Limb (tissue), 2 donors: ENCODE measurements around the gene GPX7.

Source experiments
- DNase-seq, 2 donors: peaks; one replicate each; pipeline ENCODE4 v3.0.0-alpha.2; 2016; ENCODE audit errors: extremely low spot score in 2 of 2

Gene GPX7

DNA sequence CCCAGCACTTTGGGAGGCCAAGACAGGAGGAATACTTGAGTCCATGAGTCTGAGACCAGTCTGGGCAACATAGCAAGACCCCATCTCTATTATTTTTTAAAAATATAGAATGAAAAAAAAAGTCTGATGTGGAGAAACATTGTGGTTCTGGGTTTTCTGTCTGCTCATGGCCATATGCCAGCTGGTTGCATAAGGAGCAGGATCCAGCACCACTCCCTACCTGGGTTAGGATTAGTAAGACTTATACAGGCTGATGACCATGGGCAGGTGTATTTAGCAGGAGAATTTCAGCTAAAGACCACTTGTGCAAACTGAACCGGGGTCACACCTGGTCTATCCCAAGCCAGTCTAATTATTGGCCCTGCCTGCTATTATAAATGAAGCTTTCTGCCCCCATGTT lies 16.7 kb upstream of the GPX7 start:
- no peak for DNase-seq

DNA sequence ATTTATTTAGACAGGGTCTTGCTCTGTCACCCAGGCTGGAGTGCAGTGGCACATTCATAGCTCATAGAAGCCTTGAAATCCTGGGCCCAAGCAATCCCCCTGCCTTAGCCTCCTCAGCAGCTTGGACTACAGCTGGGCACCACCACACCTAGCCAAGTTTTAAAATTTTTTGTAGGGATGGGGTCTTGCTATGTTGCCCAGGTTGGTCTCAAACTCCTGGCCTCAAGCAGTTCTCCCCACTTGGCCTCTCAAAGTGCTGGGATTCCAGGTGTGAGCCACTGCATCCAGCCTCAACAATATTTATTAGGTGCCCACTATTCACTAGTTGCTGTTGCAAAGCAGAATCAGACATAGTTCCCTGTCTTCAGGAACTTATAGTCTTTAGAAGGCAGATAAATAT lies 14.1 kb upstream of the GPX7 start:
- DNase-seq = no peak

DNA sequence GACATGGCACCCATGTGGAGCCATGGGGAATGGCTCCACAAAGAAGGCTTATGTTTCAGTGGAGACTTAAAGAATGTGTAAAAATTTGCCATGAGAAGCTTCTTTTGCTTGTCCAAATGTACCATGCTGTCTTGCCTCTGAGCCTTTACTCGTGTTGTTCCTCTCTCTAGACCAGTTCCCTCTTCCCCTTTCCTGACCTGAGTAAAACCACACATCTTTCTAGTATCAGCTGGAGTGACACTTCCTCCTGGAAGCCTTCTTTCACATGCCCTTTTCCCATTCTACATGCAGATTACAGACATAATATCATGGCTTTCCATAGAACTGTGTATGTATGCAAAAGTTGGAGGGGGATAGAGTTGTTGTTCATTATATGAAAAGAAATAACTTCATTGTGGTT lies 13.6 kb upstream of the GPX7 start:
- no peak for DNase-seq

DNA sequence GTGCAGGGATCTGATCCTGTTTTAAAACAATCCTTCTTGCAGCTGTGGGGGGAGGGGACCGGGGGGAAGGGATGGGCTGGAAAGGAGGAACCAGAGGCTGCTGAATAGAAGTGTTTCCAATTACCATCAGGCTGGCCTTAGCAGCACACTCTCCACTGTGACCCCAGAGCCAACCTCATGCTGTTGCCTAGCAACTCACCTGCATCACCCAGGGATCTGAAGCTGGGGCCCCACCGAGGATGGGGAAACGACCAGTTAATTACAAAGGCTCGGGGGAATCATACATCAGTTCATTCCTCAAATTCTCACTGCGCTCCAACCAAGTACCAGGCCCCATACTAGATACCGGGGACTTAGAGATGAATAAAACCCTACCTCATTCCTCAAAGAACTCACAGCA lies 11.9 kb upstream of the GPX7 start:
- peak in 1 of 2 donors; percentile 44 for DNase-seq

DNA sequence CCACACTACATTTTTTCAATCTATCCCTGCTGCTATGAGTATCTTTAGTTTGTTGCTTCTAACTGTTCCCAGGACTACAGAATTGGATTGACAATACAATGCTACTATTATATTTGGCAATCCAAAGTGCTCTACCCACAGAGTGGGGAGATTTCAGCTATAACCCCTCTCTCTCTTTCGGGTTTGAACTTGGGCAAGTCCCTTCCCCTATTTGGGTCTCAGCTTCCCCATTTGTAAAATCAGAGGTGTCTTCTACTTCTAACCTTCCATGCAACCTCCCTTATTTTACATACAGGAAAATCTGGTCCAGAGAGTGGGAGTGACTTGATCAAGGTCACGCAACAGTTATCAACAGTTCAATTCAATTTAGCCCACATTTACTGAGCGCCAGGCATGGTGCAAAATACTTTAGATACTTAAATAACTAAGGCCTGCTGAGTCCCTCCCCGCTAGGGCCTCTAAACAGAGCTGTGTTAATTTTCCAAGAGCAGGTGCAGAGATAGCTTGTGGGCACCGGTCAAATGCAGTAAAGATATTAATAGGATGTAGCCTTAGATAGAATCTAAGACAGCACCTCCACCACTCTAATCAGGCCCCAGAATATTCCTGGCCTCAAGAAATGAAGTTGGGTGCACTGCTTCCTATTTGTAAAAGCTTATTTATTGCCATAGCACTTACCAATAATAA lies 9.4 kb upstream of the GPX7 start:
- no peak for DNase-seq

DNA sequence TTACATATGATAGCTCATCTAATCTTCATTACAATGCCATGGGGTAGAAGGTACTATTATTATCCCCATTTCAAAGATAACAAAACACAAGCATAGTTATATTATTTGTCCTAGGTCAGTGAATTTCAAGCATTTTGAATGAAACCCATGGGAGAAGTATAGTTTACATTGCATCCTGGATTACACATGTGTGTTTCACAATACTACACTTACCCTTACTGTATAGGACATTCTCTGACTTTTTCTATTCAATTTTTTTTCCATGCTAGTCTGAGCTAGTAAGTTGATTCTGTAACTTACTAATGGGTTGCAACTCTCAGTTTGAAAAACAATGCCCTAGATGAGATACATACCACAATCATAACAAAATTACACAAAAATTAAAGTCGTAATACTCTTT lies 8.7 kb upstream of the GPX7 start:
- no peak for DNase-seq

DNA sequence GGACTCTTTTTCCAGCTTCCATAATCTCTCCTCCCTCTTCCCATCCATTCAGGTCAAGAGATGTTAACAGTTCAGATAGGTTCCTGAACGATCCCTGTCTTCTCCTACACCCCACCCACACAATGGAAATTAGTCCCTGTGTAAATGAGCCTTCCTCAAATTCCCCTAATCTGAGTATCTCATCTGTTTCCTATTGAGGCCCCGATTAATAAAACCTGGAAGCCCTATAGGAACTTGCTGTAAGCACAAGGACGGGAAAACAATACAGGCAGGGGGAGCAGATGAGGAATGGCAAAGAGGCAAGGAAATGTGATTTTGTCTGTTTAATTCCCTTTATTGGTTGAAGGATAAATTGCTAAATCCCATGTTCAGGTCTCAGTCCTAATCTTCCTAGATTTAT lies 7.1 kb upstream of the GPX7 start:
- DNase-seq = no peak

DNA sequence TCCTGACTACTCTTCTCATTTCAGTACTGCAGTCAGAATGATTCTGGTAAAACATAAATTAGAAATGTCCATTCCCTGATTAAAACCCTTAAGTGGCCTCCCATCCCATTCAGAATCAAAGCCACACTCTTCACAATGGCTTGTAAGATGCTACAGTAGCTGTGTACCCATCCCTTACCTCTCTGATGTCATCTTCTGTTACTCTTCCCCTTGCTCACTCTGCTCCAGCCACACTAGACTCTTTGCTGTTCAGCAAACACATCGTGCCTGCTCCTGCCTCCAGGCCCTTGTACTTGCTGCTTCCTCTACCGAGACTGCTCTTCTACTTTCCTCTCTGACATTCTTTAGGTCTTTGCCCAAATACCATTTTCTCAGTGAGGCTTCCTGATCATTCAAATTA lies 4.3 kb upstream of the GPX7 start:
- no peak for DNase-seq

DNA sequence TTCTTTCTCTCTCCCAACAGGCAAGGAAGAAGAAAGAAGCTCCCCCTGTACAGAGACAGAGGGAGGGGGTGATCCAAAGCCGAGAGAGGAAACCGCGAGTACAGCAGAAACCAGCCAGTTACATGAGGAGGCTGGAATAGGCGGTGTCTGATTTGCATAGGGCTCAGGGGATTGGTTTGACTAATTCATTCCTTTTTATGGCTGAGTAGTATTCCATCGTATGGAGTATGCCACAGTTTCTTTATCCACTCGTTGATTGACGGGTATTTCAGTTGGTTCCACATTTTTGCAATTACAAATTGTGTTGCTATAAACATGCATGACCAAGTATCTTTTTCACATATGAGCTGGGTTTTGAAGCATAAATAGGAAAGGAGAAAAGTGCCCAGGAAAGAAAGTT lies 3.4 kb upstream of the GPX7 start:
- no peak for DNase-seq

DNA sequence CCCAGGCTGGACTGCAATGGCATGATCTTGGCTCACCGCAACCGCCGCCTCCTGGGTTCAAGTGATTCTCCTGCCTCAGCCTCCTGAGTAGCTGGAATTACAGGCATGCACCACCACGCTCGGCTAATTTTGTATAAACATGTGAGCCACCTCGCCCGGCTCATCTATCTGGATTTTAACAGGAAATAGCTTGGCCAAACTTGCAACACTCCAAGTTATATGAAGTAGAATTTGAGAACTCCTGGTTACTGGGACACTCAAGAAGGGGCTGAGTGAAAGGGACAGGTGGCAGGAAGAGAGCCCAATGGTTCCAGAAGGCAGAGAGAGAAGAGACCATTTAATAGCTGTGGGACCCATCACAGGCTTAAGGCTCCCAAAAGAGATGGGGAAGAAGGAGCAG lies 2.9 kb upstream of the GPX7 start:
- no peak for DNase-seq

DNA sequence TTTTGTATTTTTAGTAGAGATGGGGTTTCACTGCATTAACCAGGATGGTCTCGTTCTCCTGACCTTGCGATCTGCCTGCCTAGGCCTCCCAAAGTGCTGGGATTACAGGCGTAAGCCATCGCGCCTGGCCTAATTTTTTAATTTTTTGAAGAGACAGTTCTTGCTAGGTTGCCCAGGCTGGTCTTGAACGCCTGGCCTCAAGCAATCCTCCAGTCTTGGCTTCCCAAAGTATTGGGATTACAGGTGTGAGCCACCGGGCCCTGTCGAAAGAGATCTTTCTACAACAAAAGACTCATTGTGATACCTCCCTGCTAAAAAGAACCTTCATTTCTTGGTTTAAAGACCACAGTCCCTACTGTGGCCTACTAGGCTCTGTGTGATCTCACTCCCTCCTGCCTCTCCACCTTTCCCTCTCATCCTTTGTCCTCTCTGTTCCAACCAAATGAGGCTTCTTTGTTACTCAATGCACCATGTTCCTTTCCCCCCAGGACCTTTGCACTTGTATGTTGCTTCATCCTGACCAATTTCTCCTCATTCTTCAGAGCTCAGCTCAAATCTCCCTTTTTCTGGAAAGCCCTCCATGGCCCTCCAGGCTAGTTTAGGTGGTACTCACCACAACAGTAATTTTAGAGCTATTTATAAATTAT lies 1.5 kb upstream of the GPX7 start:
- DNase-seq = no peak

DNA sequence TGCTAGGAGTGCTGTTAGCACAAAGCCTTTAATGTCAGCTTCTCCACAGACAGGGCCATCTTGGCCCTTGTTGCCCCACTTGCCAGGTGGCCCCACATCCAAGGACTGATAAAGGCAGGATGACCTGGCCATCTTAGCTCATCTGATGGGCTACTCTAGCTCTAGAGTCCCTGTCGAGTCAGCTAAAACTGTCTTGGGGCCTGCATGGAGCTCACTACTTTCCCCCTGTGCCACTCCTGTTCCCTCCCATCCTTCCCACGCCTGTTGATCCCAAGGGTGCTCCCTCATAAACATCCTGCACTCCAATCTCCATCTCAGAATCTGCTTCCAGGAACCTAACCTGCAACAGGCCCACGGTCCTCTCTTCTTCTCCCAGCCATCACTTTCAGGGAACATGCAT lies 652 bp upstream of the GPX7 start:
- no peak for DNase-seq

DNA sequence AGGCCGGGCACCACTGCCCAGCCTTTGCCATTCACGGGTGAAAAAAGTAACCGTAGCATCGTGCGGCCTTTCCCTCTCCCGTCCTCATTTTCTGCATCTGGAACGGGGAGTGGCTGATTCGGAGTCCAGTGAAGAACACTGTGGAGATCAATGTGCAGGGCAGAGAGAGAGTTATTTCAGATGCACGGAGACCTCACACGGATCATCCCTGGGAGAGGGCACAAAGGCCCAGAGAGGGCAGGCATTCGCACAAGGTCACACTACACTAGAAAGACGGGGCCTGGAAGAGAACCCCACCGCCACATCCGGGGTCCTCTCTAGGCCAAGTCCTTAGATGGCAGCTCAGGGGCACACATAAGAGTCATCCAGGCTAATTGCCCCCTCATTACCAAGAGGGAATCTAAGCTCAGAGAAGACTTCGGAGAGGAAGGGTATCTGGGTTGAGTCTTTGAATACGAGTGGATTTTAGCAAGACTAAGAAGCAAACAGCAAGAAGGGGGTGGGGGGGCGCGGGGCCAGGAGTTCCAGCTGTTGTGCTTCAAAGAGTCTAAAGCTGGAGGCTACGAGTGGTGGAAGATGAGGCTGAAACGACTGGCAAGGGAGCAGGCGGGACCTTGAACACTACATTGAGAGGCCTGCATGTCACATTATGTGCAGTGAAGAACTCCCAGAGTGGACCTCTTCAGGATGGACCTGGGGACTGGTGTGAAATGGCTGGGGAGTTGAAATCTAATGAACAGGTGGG lies 857 bp downstream of the GPX7 start:
- peak in 1 of 2 donors; percentile 54 for DNase-seq

DNA sequence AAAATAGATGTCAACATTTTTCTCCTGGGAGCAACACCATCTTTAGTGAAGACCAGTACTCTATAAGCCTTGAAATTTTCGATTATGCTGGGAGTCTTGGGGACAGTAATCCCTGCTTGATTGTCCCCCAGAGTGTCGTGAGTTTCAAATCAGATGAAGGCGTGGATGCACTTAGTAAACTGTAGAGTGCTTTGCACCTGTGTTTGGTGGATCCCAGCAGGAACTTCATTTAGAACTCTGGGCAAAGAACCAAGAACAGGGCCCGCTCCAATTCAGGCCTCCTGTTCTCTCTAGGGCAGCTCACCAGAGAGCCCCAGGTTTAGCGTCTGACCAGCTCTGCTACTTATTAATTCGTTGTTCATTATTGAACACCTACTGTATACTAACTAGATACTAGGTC lies 1.5 kb downstream of the GPX7 start:
- DNase-seq = no peak

DNA sequence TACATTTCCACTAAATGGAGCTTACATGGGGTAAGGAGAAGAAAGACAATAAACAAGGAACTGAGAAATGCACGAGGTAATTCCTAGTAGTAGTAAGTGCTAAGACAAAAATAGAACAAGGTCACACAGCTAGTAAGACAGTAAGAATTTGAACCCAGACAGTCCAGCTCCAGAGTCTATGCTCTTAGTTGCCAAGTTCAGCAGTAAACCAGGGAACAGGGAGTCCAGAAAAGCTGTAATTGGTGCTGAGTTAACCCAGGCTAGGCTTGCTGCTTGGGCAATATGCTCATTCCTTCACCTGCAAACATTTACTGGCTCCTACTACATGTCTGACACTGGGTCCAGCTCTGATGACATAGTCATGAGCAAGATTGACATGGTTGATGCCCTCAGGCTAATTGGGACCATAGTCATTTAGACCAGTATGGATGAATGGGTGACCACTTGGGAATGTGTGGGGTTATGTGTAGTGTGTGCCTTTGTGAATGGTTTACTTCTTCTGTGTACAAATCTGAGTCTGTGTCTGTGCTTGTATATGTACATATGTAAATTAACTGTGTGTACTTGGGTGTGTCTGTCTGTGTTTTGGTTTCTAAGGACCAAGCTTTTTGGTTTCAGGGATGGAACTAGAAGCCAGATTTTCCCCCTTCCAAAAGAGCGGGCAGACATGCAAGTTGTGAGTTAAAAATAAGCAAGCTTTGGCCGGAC lies 2.0 kb downstream of the GPX7 start:
- DNase-seq = no peak

DNA sequence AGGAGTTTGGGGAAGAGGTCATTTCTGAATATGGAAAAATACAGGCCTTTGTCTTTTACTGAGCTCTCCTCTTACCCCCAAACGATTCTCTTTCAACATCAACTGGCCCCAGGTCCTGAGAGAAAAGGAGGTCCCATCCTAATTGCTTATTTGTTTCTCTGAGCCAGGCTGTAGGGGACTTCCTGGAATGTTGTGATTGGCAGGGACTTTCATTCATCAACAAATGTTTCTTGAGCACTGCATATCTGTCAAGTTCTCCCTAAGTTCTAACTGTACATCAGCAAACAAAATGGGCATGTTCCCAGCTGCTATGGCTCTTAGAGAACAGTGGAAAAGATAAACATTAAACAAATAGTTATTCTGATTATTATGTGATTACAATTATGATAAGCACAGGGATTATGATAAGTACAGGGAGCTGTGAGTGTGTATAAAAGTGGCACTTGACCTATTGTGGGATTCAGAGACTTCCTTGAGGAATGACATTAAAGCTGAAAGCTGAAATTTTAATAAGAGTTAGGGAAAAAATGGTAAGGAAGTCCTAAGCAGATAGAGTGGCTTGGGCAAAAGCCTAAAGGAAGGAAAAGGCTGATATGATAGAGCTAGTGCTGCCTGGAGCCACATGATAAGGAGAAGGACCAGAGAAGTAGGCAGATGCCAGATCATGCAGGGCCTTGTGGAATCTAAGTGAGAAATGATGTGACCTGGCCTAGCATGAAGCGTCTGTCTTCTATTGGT lies 11.6 kb downstream of the GPX7 start:
- DNase-seq = no peak

DNA sequence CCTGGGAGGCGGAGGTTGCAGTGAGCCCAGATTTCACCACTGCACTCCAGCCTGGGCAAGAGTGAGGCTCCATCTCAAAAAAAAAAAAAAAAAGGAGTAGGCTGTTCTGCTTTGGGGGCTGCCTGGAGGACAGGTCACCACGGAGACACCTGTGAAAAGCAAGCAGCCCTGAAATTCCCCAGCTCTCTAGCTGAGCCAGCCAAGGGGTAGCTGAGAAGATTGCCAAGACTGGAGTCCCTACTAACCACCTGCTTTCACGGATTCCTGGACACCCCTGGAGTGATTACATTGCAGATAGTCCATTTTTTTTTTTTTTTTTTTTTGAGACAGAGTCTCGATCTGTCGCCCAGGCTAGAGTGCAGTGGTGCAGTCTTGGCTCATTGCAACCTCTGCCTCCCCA lies 12.5 kb downstream of the GPX7 start:
- DNase-seq = no peak

DNA sequence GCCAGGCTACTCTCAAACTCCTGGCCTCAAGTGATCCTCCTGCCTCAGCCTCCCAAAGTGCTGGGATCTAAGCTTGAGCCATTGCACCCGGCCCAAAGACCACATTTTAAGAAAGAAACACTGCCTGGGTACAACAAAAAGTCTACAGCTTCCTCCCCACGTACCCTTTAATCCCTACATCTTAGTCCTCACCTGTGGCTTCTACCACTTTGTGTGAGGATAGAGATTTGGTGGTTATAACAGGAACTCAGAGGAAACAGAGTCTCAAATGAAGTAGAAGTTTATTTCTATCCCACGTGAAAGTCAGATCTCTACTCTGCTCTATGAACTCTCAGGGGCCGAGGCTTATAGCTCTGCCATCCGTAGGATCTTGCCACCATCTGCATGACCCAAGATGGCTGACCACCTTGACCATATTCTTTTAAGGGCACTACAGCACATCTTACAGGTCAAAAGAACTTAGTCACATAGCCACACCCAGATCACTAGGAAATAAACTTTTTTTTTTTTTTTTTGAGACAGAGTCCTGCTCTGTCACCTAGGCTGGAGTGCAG lies 13.4 kb downstream of the GPX7 start:
- DNase-seq = no peak

DNA sequence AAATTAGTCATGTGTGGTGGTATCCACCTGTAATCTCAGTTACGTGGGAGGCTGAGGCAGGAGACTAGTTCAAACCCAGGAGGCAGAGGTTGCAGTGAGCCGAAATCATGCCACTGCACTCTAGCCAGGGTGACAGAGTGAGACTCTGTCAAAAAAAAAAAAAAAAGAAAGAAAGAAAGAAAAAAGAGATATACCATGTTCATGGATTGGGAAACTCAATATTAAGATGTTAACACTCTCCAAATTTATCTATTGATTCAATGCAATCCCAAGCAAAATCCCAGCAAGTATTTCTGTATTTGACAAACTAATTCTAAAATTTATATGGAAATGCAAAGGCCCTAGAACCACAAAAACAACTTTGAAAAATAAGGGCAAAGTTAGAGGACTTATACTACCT lies 19.8 kb downstream of the GPX7 start:
- no peak for DNase-seq

DNA sequence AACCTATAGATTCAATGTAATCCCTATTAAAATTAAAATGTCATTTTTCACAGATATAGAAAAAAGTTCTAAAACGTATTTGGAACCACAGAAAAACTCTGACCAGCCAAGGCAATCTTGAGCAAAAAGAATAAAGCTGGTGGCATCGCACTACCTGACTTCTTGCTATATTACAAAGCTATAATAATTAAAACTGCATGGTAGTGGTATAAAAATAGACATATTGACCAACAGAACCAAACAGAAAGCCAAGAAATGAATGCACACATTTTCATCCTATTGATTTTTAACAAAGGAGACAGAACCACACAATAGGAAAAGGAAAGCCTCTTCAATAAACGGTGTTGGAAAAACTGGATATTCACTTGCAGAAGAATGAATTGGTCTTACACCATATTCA lies 21.6 kb downstream of the GPX7 start:
- no peak for DNase-seq

DNA sequence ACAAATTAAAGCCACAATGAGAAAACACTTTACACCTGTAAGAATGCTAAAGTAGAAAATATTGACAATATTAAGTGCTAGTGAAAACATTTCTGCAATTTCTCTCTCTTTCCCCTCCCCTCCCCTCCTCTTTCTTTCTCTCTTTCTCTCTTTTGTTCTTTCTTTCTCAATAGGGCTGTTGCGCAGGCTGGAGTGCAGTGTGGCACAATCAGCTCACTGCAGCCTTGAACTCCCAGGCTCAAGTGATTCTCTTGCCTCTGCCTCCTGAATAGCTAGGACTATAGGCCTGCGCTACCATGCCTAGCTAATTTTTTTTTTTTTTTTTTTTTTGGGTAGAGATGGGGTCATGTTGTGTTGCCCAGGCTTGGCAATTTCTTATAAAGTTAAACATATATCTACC lies 24.9 kb downstream of the GPX7 start:
- DNase-seq = no peak
